GM12892 (cell line): ENCODE results near the gene CORO2A.

ENCODE experiments used
- POLR2AphosphoS5 ChIP-seq: IDR thresholded peaks from 2 replicates; pipeline ENCODE4 v1.6.1; 2011; ENCODE audit warnings: low read depth, low read length, control low read depth
- TAF1 ChIP-seq: IDR thresholded peaks from 2 replicates; pipeline ENCODE4 v1.6.1; 2011; ENCODE audit warnings: low read depth, mild to moderate bottlenecking, control low read depth, low read length, borderline replicate concordance

DNA sequence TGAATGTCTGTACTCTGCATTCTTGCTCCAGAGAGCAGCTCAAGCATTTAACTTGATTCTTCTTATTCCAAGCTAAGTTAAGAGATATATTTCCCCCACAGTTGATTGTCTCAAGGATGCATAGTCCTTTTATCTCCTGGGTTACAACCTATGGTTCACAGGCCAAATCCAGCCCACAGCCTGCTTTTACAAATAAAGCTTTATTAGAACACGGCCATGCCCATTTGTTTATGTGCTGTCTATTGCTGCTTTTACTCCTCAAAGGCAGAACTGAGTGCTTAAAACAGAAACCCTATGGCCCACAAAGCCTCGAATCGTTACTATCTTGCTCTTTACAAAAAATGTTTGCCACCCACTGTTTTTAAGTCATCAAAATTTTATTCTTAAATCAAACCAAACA lies 37.2 kb upstream of the CORO2A start:
- no peak for TF ChIP-seq POLR2AphosphoS5
- TF ChIP-seq TAF1, result no peak
